ENCODE results near the gene RELL1. TPM values are rescaled to one million over a fixed set of nuclear protein-coding genes. Genes with fewer than 3 reads are reported as not detected.

Gene RELL1
- total and polyA plus RNA-seq, 10 of the 15 experiments (the other 5 are each of a cell fraction or from before 2014, with no cell fraction given): 0.20 to 10.9 (median 3.9) TPM

GRCh38 chr4:37650481-37650880 is 35.7 kb downstream of the RELL1 start (continued):
- TF ChIP-seq E2F8 (IDR thresholded peaks at IDR 0.05; ENCODE audit: low read depth, partially characterized antibody) (no peak), MLLT1 (IDR thresholded peaks at IDR 0.05) (no peak), TAF1 (IDR thresholded peaks at IDR 0.05; ENCODE audit: borderline replicate concordance, low read depth, low read length) (no peak), IKZF2 (IDR thresholded peaks at IDR 0.05) (no peak), SREBF2 (IDR thresholded peaks at IDR 0.05; ENCODE audit: low read length) (no peak), GABPA (IDR thresholded peaks at IDR 0.05; ENCODE audit: low read depth) (no peak), ETV6 (conservative IDR thresholded peaks at IDR 0.05 in 1 of 2, IDR thresholded peaks at IDR 0.05 in 1 of 2; ENCODE audit: borderline replicate concordance in 1 of 2, low read depth in 1 of 2) (no peak), NFYB (IDR thresholded peaks at IDR 0.05; ENCODE audit: insufficient read depth, low read depth, low read length) (no peak)

GRCh38 chr4:37649268-37649667 is 36.9 kb downstream of the RELL1 start:
- H3K4me2 ChIP-seq (ENCODE audit: control insufficient read depth, insufficient read depth): no peak overlapping the region
- H3K4me3 ChIP-seq: no peak overlapping the region
- ChIA-PET SMC1A (ENCODE audit: uncharacterized antibody, unreplicated experiment) (no interaction called here), CTCF (no interaction called here), POLR2A (no interaction called here), RAD21 (ENCODE audit: unreplicated experiment) (no interaction called here)
- no peaks in the 10 kb centered on the region for H3K27me3 ChIP-seq (replicated peaks in 1 of 2; ENCODE audit: control insufficient read depth in 2 of 2, insufficient read depth in 2 of 2, low read length in 1 of 2)
- FAIRE-seq (no peak), DNase-seq (ENCODE audit: low read depth, low spot score) (no peak), ATAC-seq (no peak)
- WGBS (ENCODE audit: insufficient coverage, insufficient replicate concordance, low lambda C conversion rate, missing lambda C conversion rate): 93% methylated on average over 11 of the region's 11 CpGs
- no peaks in the 10 kb centered on the region for H3K79me2 ChIP-seq (ENCODE audit: control insufficient read depth, insufficient read depth, low read length)
- no peak for TF ChIP-seq ESRRA (IDR thresholded peaks at IDR 0.05; ENCODE audit: low read length)
- TF ChIP-seq LARP7 (IDR thresholded peaks at IDR 0.05): no peak
- no peak for TF ChIP-seq CHD2 (IDR thresholded peaks at IDR 0.05; ENCODE audit: borderline replicate concordance, low read depth, low read length)
- TF ChIP-seq YY1 (IDR thresholded peaks at IDR 0.05; ENCODE audit: low read depth, low read length): no peak
- no peak for TF ChIP-seq SIX5 (IDR thresholded peaks at IDR 0.05; ENCODE audit: low read depth, low read length, severe bottlenecking)
- in situ Hi-C loops (cut with MboI): no loop called here
- H3K36me3 ChIP-seq (ENCODE audit: control insufficient read depth in 2 of 2, insufficient read depth in 2 of 2, low read length in 1 of 2): peaks cover 2 to 4% of the 10 kb centered on the region in 2 experiments
- no peaks in the 10 kb centered on the region for H3K9me3 ChIP-seq (replicated peaks; ENCODE audit: control insufficient read depth, insufficient read depth, low read length)
- H3K9ac ChIP-seq (ENCODE audit: control insufficient read depth, insufficient read depth, low read length): no peak overlapping the region
- no peak overlapping the region for H2AFZ ChIP-seq (ENCODE audit: control insufficient read depth, low read depth, low read length)
- H3K27ac ChIP-seq (ENCODE audit: control insufficient read depth, insufficient read depth): no peak overlapping the region
- peaks cover 8% of the 10 kb centered on the region; the same call in 1 of the 2 replicates for H3K4me1 ChIP-seq (ENCODE audit: control insufficient read depth, insufficient read depth, low read length)
- no peaks in the 10 kb centered on the region for H4K20me1 ChIP-seq (ENCODE audit: control insufficient read depth, insufficient read depth)
- no TSS peak for BruUV-seq (replicated peaks)
- intact Hi-C loops (cut with micrococcal nuclease; ENCODE audit: unreplicated experiment): no loop called here
